NCI-H146 treated with DMSO at 0.1 percent for 48 hours (cell line): ENCODE measurements around the gene SLC9A7.

Experiments used
- DNase-seq: peaks from one replicate; lab custom pipeline; 2025; ENCODE audit not compliant: unreplicated experiment; lab: John Stamatoyannopoulos, UW

SLC9A7 gene

DNA sequence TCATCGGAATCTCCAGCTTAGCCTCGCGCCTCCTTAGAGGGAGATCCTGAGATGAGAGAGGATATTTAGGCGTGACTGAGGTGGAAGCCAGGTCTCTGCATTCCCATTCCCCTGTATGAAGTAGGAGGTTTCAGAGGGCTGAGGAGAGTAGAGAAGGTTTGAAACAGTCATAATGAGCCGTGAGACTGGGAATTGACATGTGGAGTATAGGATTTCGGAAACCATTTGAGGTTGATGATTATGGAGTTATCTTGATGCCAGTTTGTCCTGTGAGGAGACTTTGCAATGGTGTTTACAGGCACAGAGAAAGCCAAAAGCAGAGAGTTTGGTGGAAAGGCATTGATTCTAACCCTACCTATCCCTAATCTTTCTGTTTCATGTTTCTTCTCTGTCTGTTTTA, 183.3 kb downstream of the SLC9A7 start:
- DNase-seq = no peak

DNA sequence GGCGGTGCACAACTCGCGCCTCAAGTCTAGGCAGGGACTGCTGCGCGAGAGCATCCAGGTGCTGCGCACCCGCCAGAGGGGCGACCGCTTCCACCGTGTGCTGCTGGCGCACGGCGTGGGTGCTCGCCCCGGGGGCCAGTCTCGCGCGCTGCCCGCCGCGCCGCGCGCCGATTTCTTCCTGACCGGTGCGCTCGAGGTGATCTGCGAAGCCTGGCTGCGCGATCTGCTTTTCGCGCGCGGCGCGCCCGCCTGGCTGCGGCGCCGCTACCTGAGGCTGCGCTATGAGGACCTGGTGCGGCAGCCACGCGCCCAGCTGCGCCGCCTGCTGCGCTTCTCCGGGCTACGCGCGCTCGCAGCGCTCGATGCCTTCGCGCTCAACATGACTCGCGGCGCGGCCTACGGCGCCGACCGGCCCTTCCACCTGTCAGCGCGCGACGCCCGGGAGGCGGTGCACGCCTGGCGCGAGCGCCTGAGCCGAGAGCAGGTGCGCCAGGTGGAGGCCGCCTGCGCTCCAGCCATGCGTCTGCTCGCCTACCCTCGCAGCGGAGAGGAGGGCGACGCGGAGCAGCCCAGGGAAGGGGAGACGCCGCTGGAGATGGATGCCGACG, 184.0 kb downstream of the SLC9A7 start:
- peak; percentile 55 for DNase-seq

DNA sequence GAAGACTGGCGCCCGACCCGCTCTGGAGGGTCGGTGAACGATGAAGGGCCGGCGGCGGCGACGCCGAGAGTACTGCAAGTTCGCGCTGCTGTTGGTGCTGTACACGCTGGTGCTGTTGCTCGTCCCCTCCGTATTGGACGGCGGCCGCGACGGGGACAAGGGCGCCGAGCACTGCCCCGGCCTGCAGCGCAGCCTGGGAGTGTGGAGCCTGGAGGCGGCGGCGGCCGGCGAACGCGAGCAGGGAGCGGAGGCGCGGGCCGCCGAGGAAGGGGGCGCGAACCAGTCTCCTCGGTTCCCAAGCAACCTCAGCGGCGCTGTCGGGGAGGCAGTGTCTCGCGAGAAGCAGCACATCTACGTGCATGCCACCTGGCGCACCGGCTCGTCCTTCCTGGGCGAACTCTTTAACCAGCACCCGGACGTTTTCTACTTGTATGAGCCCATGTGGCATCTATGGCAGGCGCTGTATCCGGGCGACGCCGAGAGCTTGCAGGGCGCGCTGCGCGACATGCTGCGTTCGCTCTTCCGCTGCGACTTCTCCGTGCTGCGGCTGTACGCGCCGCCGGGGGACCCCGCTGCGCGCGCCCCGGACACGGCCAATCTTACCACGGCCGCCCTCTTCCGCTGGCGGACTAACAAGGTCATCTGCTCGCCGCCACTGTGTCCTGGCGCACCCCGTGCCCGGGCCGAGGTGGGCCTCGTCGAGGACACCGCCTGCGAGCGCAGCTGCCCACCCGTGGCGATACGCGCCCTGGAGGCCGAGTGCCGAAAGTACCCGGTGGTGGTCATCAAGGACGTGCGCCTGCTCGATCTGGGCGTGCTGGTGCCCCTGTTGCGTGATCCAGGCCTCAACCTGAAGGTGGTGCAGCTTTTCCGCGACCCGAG, 184.8 kb downstream of the SLC9A7 start:
- peak; percentile 46 for DNase-seq

DNA sequence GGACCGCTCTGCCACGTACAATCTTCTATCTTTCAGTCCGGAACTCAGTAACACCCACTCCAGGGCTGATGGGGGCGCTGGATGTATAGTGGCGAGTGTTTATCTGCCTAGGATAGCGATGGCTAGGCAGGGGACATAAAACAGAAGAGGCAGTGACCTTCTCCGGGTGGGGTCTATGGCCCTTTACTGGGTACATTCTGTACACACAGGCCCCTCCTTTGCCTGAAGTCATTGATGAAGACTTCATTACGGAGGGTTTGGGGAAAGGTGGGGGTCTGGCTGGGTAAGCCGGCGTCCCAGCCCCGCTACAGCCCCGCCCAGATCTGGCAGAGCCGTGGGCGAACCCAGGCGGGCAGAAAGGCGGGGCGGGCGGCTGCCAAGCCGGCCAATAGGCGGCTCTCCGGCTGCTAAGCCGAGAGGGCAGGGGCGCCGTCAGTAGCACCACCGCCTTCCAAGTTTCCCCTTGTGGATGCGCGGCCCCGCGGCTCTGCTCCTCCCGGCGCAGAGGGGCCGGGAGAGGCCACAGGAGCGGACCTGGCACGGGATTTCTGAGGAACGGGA, 185.5 kb downstream of the SLC9A7 start, which contains the start of gene CHST7:
Gene CHST7, plus strand, starts transcription at position 435 of the 561 bp plus-strand sequence. CDS start 167 bp downstream, outside the sequence.
- DNase-seq = peak; percentile 68

DNA sequence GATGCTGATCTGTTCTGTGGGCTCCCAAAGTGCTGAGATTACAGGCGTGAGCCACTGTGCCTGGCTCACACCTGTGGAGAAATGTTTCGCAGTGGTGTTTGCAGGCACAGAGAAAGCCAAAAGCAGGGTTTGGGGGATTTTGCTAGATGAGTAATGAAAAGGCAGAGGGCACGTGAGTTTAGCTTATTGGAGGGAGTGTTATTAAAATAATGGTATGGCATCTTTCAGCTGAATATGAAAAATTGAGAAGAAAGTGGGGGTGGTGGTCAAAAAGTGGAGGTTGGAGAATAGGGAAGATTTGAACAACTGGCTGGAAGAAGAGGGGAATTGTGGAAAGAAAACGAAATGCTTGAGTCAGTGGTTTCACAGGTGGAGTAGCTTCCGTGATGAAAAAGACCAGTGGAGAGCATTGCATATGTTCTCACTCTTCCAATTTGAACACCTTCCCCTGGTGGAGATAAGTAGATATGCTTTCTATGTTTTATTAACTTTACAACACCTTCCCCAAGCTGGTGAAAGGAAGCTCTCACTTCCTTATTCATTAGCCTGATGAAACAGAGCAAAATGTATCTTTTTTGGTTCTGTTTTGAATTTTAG, 186.5 kb downstream of the SLC9A7 start:
- DNase-seq = no peak

DNA sequence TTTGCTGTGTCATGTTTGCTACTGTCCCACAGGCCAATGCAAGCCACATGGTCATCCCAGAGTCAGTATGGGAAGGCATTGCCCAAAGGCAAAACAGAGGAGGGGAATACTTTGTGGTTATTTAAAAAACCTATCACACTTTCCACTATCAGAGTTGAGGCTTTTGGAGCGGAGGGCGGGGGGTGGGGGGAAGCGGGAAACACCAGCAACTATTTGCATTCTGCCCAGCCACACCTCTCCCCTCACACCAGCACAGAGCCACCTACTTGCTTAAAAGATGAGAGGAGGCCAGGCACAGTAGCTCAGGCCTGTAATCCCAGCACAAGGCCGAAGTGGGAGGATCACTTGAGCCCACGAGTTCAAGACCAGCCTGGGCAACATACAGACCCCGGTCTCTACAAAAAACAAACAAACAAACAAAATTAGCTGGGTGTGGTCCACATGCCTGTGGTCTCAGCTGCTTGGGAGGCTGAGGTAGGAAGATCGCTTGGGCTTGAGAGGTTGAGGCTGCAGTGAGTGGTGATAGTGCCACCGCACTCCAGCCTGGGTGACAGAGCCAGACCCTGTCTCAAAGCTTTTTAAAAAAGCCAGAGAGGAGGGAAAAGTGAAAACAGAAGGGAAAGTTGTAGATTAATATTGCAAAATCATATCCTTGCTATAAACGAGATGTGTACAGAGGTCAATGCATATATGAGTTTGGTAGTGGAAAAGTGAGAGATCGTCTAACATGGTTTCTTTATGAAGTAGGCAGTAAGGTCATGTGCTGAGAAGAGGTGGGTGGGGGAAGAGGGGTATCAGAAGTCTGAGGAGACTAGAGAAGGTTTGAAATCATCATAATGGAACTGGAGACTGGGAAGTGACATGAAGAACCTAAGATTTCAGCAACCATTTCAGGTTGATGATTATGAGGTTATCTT, 187.2 kb downstream of the SLC9A7 start:
- no peak for DNase-seq

DNA sequence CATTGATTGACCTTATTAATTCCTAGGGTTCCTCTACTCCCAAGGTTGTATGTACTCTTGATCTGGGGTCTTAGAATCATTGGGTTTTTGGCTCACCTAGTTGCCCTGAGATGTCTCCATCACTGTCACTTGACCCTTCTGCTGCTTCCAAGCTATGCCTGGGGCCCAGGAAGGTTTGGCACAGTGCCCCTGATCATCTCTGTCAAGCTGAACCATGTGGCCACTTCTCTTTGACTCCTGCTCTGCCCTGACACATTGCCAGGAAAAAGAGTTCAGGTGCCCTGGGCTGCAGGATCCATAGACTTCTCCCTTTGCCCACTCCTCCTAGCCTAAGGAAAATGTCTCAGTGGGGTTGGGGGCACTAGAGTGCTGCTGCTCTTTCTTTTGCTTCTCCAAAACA, 189.3 kb downstream of the SLC9A7 start:
- DNase-seq = no peak

DNA sequence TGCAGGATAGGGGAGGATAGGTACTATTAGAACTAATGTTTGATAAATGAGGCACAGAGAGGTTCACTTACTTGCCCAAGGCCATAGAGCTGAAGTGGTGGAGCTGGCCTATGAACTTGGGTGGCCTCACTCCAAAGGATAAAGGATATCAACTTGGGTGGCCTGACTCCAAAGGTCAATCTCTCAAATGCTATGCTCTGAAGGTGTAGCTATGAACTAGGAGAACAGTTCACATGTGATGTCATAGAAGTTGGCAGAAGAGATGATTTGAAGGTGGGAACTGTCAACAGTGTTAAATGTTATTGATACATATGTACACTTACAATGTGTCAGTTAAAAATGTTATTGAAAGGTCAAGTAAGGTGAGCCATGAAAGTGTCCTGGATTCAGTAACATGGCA, 191.5 kb downstream of the SLC9A7 start:
- DNase-seq = no peak

DNA sequence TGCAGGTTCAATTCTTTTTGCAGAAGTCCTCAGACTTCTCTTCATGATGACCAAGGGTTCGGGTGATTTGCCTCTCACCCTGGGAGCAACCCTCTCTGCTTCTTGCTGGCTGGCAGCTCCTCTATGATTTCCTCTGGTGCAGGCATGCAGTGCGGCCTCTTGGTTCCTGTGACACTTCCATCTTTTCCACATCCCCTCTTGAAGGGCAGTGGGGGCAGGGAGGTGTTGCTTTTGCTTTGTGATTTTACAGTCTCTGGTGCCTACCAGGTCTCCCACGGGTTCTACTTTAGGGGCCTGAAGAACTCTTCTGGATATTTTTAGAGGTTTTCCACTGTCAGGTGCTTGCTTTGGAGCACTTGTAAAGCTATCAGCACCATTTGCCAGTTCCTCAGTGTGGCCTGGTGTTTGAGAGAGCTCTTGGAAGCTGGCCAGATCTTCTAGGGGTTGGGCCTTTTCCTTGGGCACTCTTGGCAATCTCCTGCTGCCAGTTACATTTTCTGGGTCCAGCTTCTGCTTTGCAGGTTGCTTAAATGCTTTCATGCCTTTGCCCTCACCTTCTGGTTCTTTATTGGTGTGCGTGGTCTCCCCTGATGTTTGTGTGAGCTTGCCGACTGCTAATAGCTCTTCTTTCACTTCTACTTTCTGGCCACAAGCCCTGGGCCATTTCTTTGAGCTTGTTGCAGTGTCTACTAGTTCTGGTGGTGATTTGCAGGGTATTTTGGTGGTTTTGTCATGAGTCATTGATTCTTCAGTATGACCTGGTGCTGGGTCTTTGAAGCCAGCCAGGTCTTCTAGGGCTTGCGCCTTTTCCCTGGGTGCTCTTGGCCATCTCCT, 196.9 kb downstream of the SLC9A7 start:
- no peak for DNase-seq

DNA sequence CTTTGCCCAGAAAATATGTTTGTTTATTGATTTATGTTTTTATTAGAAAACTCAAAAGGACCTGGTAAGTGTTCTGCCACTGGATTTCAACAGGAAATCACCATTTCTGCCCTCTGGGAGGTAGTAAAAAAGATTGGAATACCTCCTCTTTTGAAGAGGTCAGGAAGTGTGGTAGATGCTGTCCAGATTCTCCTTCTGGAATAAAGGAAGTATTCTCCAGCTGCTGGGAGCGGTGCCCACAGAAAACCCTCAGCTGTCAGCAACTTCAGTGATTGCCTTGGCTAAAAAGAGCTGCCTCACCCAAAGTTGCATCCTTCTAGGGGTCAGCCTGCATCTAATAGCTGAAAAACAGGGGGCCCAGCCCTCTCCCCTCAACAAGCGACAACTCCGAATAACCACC, 199.9 kb downstream of the SLC9A7 start:
- DNase-seq = no peak

DNA sequence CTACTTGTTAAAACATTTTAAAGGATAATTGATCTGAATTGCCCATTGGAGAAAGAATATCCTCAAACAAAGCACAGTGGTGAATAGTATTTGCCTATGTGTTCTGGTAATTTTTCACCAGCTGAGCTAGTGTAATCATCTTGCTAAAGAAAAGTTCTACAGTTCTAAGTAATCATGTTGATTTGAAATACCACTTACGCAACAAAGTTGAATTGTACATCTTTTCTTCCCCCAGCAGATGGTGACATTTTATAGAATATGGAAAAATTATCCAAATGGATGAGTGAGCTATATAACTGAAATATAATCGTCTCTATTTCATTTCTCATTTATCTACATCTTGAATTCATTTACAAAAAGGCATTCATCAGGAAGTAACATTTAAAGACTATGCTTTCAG, 204.0 kb downstream of the SLC9A7 start:
- no peak for DNase-seq

DNA sequence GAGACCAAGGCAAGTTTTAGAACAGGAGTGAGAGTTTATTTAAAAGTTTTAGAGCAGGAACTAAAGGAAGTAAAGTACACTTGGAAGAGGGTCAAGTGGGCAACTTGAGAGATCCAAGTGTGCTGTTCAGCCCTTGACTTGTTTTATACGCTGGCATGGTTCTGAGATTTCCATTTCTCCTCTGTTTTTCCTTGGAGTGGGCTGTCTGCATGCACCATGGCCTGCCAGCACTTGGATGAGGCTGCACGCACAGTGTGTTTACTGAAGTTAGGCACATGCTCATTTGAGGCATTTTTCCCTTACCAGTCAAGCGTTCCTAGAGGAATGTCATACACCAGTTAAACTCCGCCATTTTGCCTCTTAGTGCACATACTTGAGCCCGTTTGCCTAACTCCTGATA, 205.0 kb downstream of the SLC9A7 start:
- no peak for DNase-seq

DNA sequence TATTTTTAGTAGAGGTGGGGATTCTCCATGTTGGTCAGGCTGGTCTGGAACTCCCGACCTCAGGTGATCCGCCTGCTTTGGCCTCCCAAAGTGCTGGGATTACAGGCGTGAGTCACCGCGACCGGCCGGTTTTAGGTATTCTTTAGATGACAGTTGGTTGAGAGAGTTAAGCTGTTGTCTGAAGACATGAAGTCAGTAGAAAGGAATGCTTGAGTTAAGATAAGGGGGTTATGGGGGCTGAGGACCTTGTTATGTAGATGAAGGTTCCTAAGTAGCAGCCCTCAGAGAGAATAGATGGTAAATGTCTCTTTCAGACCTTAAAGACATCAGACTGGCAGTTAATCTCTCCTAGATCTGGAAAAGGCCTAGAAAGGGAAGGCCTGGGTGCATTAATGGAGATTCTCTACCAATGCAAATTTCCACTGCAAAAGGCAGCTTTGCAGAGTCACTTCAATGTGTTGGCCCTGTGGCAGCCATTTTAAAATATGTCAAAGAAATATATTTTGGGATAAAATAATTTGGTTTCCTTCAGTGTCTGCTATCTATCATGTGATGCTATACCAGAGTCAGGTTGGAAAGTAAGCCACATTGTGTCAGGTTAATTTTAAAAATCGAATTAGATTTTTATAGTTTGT, 207.3 kb downstream of the SLC9A7 start:
- DNase-seq = no peak

DNA sequence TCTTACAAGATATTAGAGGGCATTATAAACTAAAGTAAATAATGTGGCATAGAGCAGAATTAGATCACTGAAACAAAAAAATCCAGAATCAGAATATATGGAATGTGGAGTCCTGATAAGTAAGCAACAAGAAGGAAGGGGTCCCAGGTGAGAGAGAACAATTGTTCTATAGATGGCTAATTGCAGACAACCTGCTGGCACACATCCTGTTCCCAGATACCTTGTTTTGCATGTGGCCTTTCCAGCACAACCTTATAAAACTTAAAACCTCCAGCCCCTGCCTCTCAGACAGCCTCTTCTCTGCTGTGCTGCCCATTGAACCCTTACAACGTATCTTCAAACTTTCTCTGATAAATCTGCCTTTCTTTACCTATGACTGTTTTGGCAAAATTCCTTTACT, 209.0 kb downstream of the SLC9A7 start:
- no peak for DNase-seq
